BE2C (cell line): ENCODE measurements around the gene ATP10A.
"Not testable (repeated sequence)": the region's sequence is repeated elsewhere in the genome, so short reads cannot be mapped to it uniquely, and the experiment has no call there.

Experiments
- DNase-seq: peaks from one replicate; pipeline ENCODE4 v3.0.0-alpha.2; 2020
- H3K27me3 ChIP-seq: fragments of 250-450 bp; sonication (Bioruptor Pico); 2 replicates; pipeline ENCODE4 v1.5.1; 2020; ENCODE audit warnings: mild to moderate bottlenecking
- H3K36me3 ChIP-seq: fragments of 250-450 bp; sonication (Bioruptor Pico); 2 replicates; pipeline ENCODE4 v1.5.1; 2020; ENCODE audit warnings: mild to moderate bottlenecking
- H3K4me1 ChIP-seq: fragments of 250-450 bp; sonication (Bioruptor Pico); 2 replicates; pipeline ENCODE4 v1.5.1; 2020
- H3K4me3 ChIP-seq: 2 replicates; pipeline ENCODE4 v1.5.1; 2011; ENCODE audit warnings: low read depth, low read length
- H3K9me3 ChIP-seq: fragments of 250-450 bp; sonication (Bioruptor Pico); 2 replicates; pipeline ENCODE4 v1.5.1; 2020
- CTCF ChIP-seq: IDR thresholded peaks from 2 replicates; pipeline ENCODE4 v1.5.1; 2012; ENCODE audit warnings: mild to moderate bottlenecking, low read depth, low read length

The ATP10A gene

GRCh38 chr15:25764980-25765735 lies 98.0 kb downstream of the ATP10A start:
- TF ChIP-seq CTCF = no peak
- Histone ChIP-seq H3K27me3 (no peaks in the 10 kb centered on the region), H3K9me3 (no peaks in the 10 kb centered on the region), H3K4me3 (no peak overlapping the region), H3K4me1 (no peaks in the 10 kb centered on the region), H3K36me3 (no peaks in the 10 kb centered on the region)
- no peak for DNase-seq

GRCh38 chr15:25763954-25764353 lies 99.2 kb downstream of the ATP10A start:
- no peaks in the 10 kb centered on the region for H3K27me3 ChIP-seq
- no peaks in the 10 kb centered on the region for H3K4me1 ChIP-seq
- H3K9me3 ChIP-seq = no peaks in the 10 kb centered on the region
- H3K36me3 ChIP-seq = no peaks in the 10 kb centered on the region
- no peak overlapping the region for H3K4me3 ChIP-seq
- no peak for DNase-seq
- no peak for TF ChIP-seq CTCF

GRCh38 chr15:25763331-25763751 lies 99.8 kb downstream of the ATP10A start:
- no peak for DNase-seq
- Histone ChIP-seq H3K27me3 (no peaks in the 10 kb centered on the region), H3K4me3 (no peak overlapping the region), H3K4me1 (no peaks in the 10 kb centered on the region), H3K9me3 (no peaks in the 10 kb centered on the region), H3K36me3 (no peaks in the 10 kb centered on the region)
- TF ChIP-seq CTCF = no peak

- H3K27me3 ChIP-seq = no peaks in the 10 kb centered on the region
- TF ChIP-seq CTCF = no peak
- H3K4me1 ChIP-seq = no peaks in the 10 kb centered on the region
- H3K9me3 ChIP-seq = no peaks in the 10 kb centered on the region
- no peak for DNase-seq
- no peaks in the 10 kb centered on the region for H3K36me3 ChIP-seq
- H3K4me3 ChIP-seq = no peak overlapping the region
Observed at GRCh38 chr15:25761971-25762662, 101.0 kb downstream of the ATP10A start.

- H3K36me3 ChIP-seq = no peaks in the 10 kb centered on the region
Observed at GRCh38 chr15:25759421-25759820, 103.7 kb downstream of the ATP10A start.

GRCh38 chr15:25758612-25759011 lies 104.5 kb downstream of the ATP10A start:
- H3K27me3 ChIP-seq, DNase-seq, H3K9me3 ChIP-seq, H3K36me3 ChIP-seq, H3K4me3 ChIP-seq, H3K4me1 ChIP-seq: not testable (repeated sequence)

More at GRCh38 chr15:25759421-25759820, 103.7 kb downstream of the ATP10A start:
- no peak for DNase-seq
- Histone ChIP-seq H3K9me3 (no peaks in the 10 kb centered on the region), H3K27me3 (no peaks in the 10 kb centered on the region), H3K4me1 (no peaks in the 10 kb centered on the region), H3K4me3 (no peak overlapping the region)
- TF ChIP-seq CTCF = no peak
